LNCaP clone FGC (cell line): ENCODE measurements around the gene RPN2.

Source experiments
- DNase-seq: peaks from one replicate; pipeline ENCODE4 v3.0.0-alpha.2; 2011; ENCODE audit warnings: low read depth
- H3K4me3 ChIP-seq: 2 replicates; pipeline ENCODE4 v1.5.1; 2011; ENCODE audit warnings: mild to moderate bottlenecking, low read depth, low read length, control low read depth
- CTCF ChIP-seq: IDR thresholded peaks from 2 replicates; pipeline ENCODE4 v1.5.1; 2012; ENCODE audit warnings: mild to moderate bottlenecking; ENCODE audit not compliant: control insufficient read depth, insufficient read depth; ENCODE audit errors: extremely low read depth

The RPN2 gene

GRCh38 chr20:37260923-37261322 is 81.8 kb downstream of the RPN2 start:
- H3K4me3 ChIP-seq, result no peak overlapping the region
- no peak for TF ChIP-seq CTCF
- DNase-seq, result no peak

DNA sequence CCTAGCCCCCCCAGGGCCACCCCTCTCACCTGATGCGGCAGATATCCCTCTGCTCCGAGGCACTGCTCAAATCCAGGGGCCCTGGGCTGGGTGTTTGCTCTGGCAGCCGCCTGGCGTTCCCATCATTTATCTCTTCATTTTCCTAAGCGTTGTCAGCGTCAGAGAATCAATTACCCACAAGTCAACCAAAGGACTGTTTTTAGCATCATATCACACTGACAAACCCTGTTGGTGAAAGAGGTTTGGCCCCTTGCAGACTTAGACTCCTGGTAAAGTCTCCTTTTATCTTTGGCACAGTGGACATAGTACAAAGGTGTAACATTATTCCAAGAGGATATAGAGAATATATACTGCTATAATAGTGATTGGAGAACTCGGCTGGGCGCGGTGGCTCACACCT is 82.6 kb downstream of the RPN2 start, which contains the start of gene GHRH:
GHRH (minus strand) TSS at position 101 of the 400 bp plus-strand sequence. CDS start 4,925 bp downstream, outside the sequence.
- H3K4me3 ChIP-seq, result no peak within 1 kb of the TSS
- DNase-seq, result no peak
- no peak for TF ChIP-seq CTCF

GRCh38 chr20:37262505-37262904 is 83.4 kb downstream of the RPN2 start:
- no peak overlapping the region for H3K4me3 ChIP-seq
- no peak for TF ChIP-seq CTCF
- DNase-seq, result no peak

- TF ChIP-seq CTCF, result no peak
- H3K4me3 ChIP-seq, result no peak overlapping the region
- no peak for DNase-seq
Observed at GRCh38 chr20:37263686-37264085, 84.6 kb downstream of the RPN2 start.

DNA sequence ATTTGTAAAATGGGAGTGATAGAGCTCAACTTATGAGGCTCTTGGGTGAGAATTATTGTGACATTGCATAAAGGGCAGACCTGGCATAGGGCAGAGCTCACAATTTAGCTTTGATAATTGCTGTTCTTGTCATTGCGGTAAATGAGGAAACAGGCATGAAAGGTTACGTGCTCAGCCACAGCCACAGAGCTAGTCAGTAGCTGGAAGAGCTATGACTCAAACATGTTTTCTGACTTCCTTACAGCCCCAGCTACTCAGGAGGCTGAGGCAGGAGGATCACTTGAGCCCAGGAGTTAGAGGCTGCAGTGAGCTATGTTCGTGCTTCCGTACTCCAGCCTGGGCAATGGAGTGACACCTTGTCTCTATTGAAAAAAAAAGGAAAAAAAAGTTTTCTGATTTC is 86.0 kb downstream of the RPN2 start:
- DNase-seq, result no peak
- no peak for TF ChIP-seq CTCF
- H3K4me3 ChIP-seq, result no peak overlapping the region

GRCh38 chr20:37266940-37267666 is 88.0 kb downstream of the RPN2 start:
- TF ChIP-seq CTCF, result no peak
- no peak overlapping the region for H3K4me3 ChIP-seq
- no peak for DNase-seq
